Measurements from ENCODE around the gene LSM12. TPM values are rescaled to one million over a fixed set of nuclear protein-coding genes. Genes with fewer than 3 reads are reported as not detected.
A peak's percentile ranks its signal among the peaks of the same experiment; 100 is the strongest.

LSM12 gene
- total and polyA plus RNA-seq, 4 donors: 22.2 to 48.0 (median 33.1) TPM

DNA sequence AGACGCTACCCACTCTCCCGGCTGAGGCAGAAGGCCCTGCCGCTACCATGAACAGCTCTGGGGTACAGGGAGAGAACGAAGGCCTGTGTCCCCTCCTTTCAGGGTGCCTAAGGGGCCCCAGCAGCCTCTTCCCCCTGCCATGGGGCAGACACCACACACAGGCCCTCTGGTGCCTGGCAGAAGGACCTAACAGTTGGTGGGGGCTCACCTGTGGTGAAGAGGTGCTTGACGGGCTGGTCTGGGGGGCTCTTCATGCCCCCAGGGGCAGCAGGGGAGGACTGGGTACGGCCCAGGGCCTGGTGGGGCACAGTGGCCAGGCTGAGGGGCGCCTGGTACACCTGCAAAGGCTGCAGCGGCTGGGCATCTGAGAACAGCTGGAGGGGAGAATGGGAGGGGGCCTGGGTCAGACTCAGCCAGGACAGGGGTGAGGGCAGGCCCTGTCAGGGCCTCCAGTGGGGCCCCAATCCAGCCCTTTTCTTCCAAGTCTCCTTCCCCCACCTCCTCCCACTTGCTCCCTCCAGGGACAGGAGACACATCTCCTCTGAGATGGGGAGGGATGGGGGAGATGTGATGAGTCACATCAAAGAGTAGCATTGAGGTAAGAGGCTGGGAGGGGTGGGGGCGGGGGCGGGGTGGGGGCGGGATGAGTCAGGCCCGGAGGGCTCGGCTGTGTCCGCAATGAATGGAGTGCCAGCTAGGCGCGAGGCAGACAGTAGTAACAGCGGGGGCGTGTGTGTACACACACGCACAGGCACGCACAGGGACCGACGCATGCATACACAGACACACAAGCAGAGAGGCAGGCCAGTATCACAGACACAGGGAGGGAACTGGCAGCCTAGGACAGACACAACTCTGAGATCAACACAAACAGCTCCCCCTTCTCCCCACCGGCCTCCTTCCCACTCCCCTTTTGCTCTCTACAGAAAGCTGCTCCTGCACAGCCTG lies 20.2 kb upstream of the LSM12 start:
- Histone ChIP-seq H3K27me3 (ENCODE audit: control insufficient read depth, insufficient read depth, low read length) (no peaks in the 10 kb centered on the region), H3K27ac (ENCODE audit: low read depth, low read length) (no peak overlapping the region), H3K9me3 (ENCODE audit: control insufficient read depth, insufficient read depth, low read length) (no peaks in the 10 kb centered on the region), H3K4me1 (ENCODE audit: control insufficient read depth, insufficient read depth, low read length) (peaks cover 12% of the 10 kb centered on the region), H3K4me3 (ENCODE audit: low read depth, low read length) (no peak overlapping the region), H3K36me3 (ENCODE audit: control insufficient read depth, insufficient read depth, low read length) (peaks cover 90% of the 10 kb centered on the region)
- WGBS (ENCODE audit: insufficient coverage): 40% methylated on average over 20 of the region's 23 CpGs
- DNase-seq (ENCODE audit: low read depth in 4 of 6, low spot score in 6 of 6): no peak

- no peaks in the 10 kb centered on the region for H3K27me3 ChIP-seq (ENCODE audit: control insufficient read depth, insufficient read depth, low read length)
- no peak overlapping the region for H3K27ac ChIP-seq (ENCODE audit: low read depth, low read length)
- H3K36me3 ChIP-seq (ENCODE audit: control insufficient read depth, insufficient read depth, low read length): peaks cover 86% of the 10 kb centered on the region
- no peaks in the 10 kb centered on the region for H3K9me3 ChIP-seq (ENCODE audit: control insufficient read depth, insufficient read depth, low read length)
- H3K4me3 ChIP-seq (ENCODE audit: low read depth, low read length): no peak overlapping the region
- H3K4me1 ChIP-seq (ENCODE audit: control insufficient read depth, insufficient read depth, low read length): peaks cover 13% of the 10 kb centered on the region
- 78% methylated on average over 3 of the region's 5 CpGs for WGBS (ENCODE audit: insufficient coverage)
- DNase-seq (ENCODE audit: low read depth in 4 of 6, low spot score in 6 of 6): no peak
Measured at GRCh38 chr17:44085908-44086307, 19.4 kb upstream of the LSM12 start.

DNA sequence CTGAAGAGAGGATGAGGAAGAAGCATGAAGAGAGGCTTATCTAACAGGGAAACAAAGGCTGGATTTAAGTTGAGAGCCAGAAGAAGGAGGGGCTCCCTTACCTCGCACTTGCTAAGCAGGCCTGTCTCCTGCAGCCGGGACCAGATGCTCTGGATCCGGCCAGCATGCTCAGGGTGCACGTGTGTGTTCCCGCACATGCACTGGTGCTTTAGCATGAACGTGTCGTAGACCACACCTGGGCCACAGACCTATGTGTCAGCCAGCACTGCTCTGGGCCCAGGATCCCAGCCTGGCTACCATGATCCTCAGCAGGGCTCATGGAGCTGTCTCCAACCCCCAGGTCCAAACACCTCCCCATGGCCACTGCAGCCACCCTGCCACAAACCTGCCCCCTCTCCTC lies 18.4 kb upstream of the LSM12 start:
- Histone ChIP-seq H3K27ac (ENCODE audit: low read depth, low read length) (no peak overlapping the region), H3K4me3 (ENCODE audit: low read depth, low read length) (no peak overlapping the region), H3K9me3 (ENCODE audit: control insufficient read depth, insufficient read depth, low read length) (no peaks in the 10 kb centered on the region), H3K36me3 (ENCODE audit: control insufficient read depth, insufficient read depth, low read length) (peaks cover 87% of the 10 kb centered on the region), H3K4me1 (ENCODE audit: control insufficient read depth, insufficient read depth, low read length) (peaks cover 23% of the 10 kb centered on the region), H3K27me3 (ENCODE audit: control insufficient read depth, insufficient read depth, low read length) (no peaks in the 10 kb centered on the region)
- no peak for DNase-seq (ENCODE audit: low read depth in 4 of 6, low spot score in 6 of 6)
- WGBS (ENCODE audit: insufficient coverage): 83% methylated on average over 7 of the region's 7 CpGs

DNA sequence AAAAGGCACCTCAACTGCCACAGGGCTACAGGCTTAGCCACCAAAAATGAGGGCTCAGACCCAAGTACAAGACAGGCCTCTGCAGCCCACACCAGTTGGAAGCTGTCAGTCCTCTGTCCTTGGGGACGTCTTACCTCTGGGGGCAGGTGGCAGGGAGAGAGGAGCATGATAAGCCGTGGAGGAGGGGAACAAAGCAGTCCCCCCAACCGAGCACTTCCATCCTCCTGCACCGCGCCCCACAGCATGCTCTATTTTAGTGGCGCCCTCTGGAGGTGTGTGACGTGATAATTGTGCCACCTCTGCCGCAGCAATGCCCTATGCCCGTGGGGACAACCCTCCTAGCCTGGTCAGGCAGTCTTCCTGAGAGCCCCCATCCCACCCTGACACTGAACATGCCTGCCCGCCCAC lies 17.7 kb upstream of the LSM12 start:
- Histone ChIP-seq H3K9me3 (ENCODE audit: control insufficient read depth, insufficient read depth, low read length) (no peaks in the 10 kb centered on the region), H3K4me3 (ENCODE audit: low read depth, low read length) (no peak overlapping the region), H3K27ac (ENCODE audit: low read depth, low read length) (no peak overlapping the region), H3K27me3 (ENCODE audit: control insufficient read depth, insufficient read depth, low read length) (no peaks in the 10 kb centered on the region), H3K4me1 (ENCODE audit: control insufficient read depth, insufficient read depth, low read length) (peaks cover 24% of the 10 kb centered on the region), H3K36me3 (ENCODE audit: control insufficient read depth, insufficient read depth, low read length) (peaks cover 91% of the 10 kb centered on the region)
- peak in 1 of 6 donors; percentile 28 for DNase-seq (ENCODE audit: low read depth in 4 of 6, low spot score in 6 of 6)
- WGBS (ENCODE audit: insufficient coverage): 33% methylated on average over 4 of the region's 10 CpGs

DNA sequence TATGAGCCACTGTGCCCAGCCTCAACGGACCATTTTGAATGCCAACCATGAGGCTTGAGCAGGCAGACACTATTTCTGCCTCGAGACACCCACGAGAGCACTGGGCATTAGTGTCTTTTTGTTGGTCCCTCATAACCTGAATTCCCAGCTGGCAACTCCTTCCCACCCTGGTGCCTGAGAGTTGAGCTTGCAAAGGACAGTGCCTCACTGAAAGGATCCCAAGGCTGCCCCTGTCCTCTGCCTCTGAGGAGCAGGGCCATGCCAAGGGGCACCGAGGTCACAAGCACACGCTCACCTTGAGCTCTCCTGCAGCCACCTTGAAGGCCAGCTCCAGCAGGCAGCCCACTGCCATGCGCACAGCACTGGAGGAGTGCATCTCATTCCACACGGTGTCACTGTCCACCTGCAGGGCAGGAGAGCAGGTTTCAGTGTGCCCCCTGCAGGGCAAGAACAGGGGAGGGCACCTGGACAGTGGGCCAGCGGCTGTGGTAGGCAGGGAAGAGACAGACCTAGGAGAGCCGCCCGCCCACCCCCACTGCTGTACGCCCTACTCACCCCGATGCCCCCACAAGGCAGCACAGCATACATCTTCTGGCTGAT lies 16.9 kb upstream of the LSM12 start:
- 88% methylated on average over 8 of the region's 12 CpGs for WGBS (ENCODE audit: insufficient coverage)
- no peak for DNase-seq (ENCODE audit: low read depth in 4 of 6, low spot score in 6 of 6)
- Histone ChIP-seq H3K4me1 (ENCODE audit: control insufficient read depth, insufficient read depth, low read length) (peaks cover 24% of the 10 kb centered on the region), H3K27me3 (ENCODE audit: control insufficient read depth, insufficient read depth, low read length) (no peaks in the 10 kb centered on the region), H3K9me3 (ENCODE audit: control insufficient read depth, insufficient read depth, low read length) (no peaks in the 10 kb centered on the region), H3K36me3 (ENCODE audit: control insufficient read depth, insufficient read depth, low read length) (peaks cover 92% of the 10 kb centered on the region), H3K4me3 (ENCODE audit: low read depth, low read length) (no peak overlapping the region), H3K27ac (ENCODE audit: low read depth, low read length) (no peak overlapping the region)

DNA sequence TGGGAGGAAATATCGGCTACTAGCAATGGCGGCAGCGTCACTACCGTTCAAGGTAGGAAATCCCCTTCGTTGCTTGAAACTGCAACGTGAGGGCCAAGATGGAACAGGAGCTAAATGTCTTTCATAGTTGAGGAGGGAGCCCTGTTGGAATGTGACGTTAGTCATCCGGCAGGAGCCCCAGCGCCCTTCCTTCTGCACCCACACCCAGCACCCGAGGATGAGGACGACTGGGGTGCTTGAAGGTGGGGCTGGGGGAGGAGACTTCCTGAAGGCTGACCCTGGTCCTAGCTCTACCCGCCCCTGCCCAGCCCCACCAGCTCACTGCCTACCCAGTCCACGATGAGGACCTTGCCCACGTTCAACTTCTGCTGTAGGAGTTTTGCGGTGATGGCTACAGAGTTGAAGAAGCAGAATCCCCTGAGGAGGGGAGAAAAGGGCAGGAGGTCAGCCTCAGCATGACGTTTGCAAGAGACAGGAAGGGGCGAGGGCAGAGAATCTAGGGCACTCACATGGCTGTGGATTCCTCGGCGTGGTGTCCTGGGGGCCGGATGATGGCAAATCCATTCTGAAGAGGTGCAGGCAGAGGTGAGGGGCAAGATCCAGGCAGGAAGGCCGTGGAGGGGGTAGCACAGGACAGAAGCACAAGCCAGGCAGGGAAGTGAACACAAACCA lies 15.9 kb upstream of the LSM12 start:
- no peak overlapping the region for H3K27ac ChIP-seq (ENCODE audit: low read depth, low read length)
- H3K4me3 ChIP-seq (ENCODE audit: low read depth, low read length): no peak overlapping the region
- peaks cover 92% of the 10 kb centered on the region for H3K36me3 ChIP-seq (ENCODE audit: control insufficient read depth, insufficient read depth, low read length)
- 86% methylated on average over 13 of the region's 21 CpGs for WGBS (ENCODE audit: insufficient coverage)
- H3K4me1 ChIP-seq (ENCODE audit: control insufficient read depth, insufficient read depth, low read length): peaks cover 25% of the 10 kb centered on the region
- DNase-seq (ENCODE audit: low read depth in 4 of 6, low spot score in 6 of 6): no peak
- H3K9me3 ChIP-seq (ENCODE audit: control insufficient read depth, insufficient read depth, low read length): no peaks in the 10 kb centered on the region
- H3K27me3 ChIP-seq (ENCODE audit: control insufficient read depth, insufficient read depth, low read length): no peaks in the 10 kb centered on the region

DNA sequence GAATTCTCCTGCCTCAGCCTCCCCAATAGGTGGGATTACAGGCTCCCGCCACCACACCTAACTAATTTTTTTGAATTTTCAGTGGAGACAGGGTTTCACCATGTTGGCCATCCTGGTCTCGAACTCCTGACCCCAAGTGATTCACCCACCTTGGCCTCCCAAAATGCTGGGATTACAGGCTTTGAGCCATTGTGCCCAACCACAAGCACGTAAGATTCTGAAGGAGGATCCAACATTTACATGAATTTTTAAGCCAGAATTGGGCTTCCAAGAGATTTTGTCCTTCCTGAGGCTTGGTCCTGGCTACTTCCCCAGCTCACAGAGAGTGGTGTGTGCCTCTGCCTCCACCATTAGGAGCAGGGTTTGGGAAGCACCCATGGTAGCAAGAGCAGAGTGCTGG lies 15.2 kb upstream of the LSM12 start:
- no peaks in the 10 kb centered on the region for H3K27me3 ChIP-seq (ENCODE audit: control insufficient read depth, insufficient read depth, low read length)
- no peaks in the 10 kb centered on the region for H3K9me3 ChIP-seq (ENCODE audit: control insufficient read depth, insufficient read depth, low read length)
- no peak overlapping the region for H3K4me3 ChIP-seq (ENCODE audit: low read depth, low read length)
- H3K4me1 ChIP-seq (ENCODE audit: control insufficient read depth, insufficient read depth, low read length): peaks cover 20% of the 10 kb centered on the region
- H3K27ac ChIP-seq (ENCODE audit: low read depth, low read length): no peak overlapping the region
- DNase-seq (ENCODE audit: low read depth in 4 of 6, low spot score in 6 of 6): no peak
- peaks cover 94% of the 10 kb centered on the region for H3K36me3 ChIP-seq (ENCODE audit: control insufficient read depth, insufficient read depth, low read length)
- WGBS (ENCODE audit: insufficient coverage): 88% methylated on average over 1 of the region's 3 CpGs

GRCh38 chr17:44079877-44080821 lies 13.7 kb upstream of the LSM12 start:
- Histone ChIP-seq H3K36me3 (ENCODE audit: control insufficient read depth, insufficient read depth, low read length) (peaks cover 95% of the 10 kb centered on the region), H3K27me3 (ENCODE audit: control insufficient read depth, insufficient read depth, low read length) (no peaks in the 10 kb centered on the region), H3K27ac (ENCODE audit: low read depth, low read length) (no peak overlapping the region), H3K4me3 (ENCODE audit: low read depth, low read length) (no peak overlapping the region), H3K9me3 (ENCODE audit: control insufficient read depth, insufficient read depth, low read length) (no peaks in the 10 kb centered on the region), H3K4me1 (ENCODE audit: control insufficient read depth, insufficient read depth, low read length) (peaks cover 18% of the 10 kb centered on the region)
- no peak for DNase-seq (ENCODE audit: low read depth in 4 of 6, low spot score in 6 of 6)
- WGBS (ENCODE audit: insufficient coverage): 69% methylated on average over 18 of the region's 18 CpGs

GRCh38 chr17:44078412-44078811 lies 11.9 kb upstream of the LSM12 start:
- no peaks in the 10 kb centered on the region for H3K9me3 ChIP-seq (ENCODE audit: control insufficient read depth, insufficient read depth, low read length)
- peaks cover 95% of the 10 kb centered on the region for H3K36me3 ChIP-seq (ENCODE audit: control insufficient read depth, insufficient read depth, low read length)
- no peaks in the 10 kb centered on the region for H3K27me3 ChIP-seq (ENCODE audit: control insufficient read depth, insufficient read depth, low read length)
- no peak for DNase-seq (ENCODE audit: low read depth in 4 of 6, low spot score in 6 of 6)
- 89% methylated on average over 19 of the region's 19 CpGs for WGBS (ENCODE audit: insufficient coverage)
- H3K4me3 ChIP-seq (ENCODE audit: low read depth, low read length): no peak overlapping the region
- peaks cover 21% of the 10 kb centered on the region for H3K4me1 ChIP-seq (ENCODE audit: control insufficient read depth, insufficient read depth, low read length)
- no peak overlapping the region for H3K27ac ChIP-seq (ENCODE audit: low read depth, low read length)
